Immature natural killer cell (primary cell): ENCODE data around the gene RASGRF2. TPM values are rescaled to one million over a fixed set of nuclear protein-coding genes. Genes with fewer than 3 reads are reported as not detected.
"Not testable (repeated sequence)": the region's sequence is repeated elsewhere in the genome, so short reads cannot be mapped to it uniquely, and the experiment has no call there.

Source experiments
- DNase-seq, 3 donors: peaks; one replicate each; pipeline ENCODE4 v3.0.0; 2022; ENCODE audit warnings: mixed read lengths in 1 of 3
- H3K27ac Mint-ChIP-seq, 6 donors: one replicate each; pipeline ENCODE4 v1.8.0; 2020; ENCODE audit warnings: mixed read lengths in 6 of 6, mild to moderate bottlenecking in 5 of 6, inconsistent platforms in 4 of 6, moderate library complexity in 3 of 6
- H3K27me3 Mint-ChIP-seq, 3 donors: one replicate each; pipeline ENCODE4 v1.8.0; 2020 to 2021; ENCODE audit warnings: low read depth in 3 of 3, mild to moderate bottlenecking in 3 of 3, mixed read lengths in 3 of 3, moderate library complexity in 3 of 3, inconsistent platforms in 1 of 3
- H3K36me3 Mint-ChIP-seq, 3 donors: one replicate each; pipeline ENCODE4 v1.8.0; 2020; ENCODE audit warnings: mixed read lengths in 3 of 3, inconsistent platforms in 2 of 3, mild to moderate bottlenecking in 2 of 3
- H3K4me1 Mint-ChIP-seq, 2 donors: one replicate each; pipeline ENCODE4 v1.8.0; 2020; ENCODE audit warnings: inconsistent platforms in 2 of 2, mild to moderate bottlenecking in 2 of 2, mixed read lengths in 2 of 2, moderate library complexity in 1 of 2
- H3K4me3 Mint-ChIP-seq, 5 donors: one replicate each; pipeline ENCODE4 v1.8.0; 2020; ENCODE audit warnings: mild to moderate bottlenecking in 5 of 5, mixed read lengths in 5 of 5, inconsistent platforms in 3 of 5, moderate library complexity in 3 of 5
- H3K9me3 Mint-ChIP-seq, 6 donors: one replicate each; pipeline ENCODE4 v1.8.0; 2020; ENCODE audit warnings: mild to moderate bottlenecking in 6 of 6, mixed read lengths in 6 of 6, inconsistent platforms in 4 of 6, moderate library complexity in 3 of 6
- polyA plus RNA-seq, 3 donors: library from polyadenylated mRNA; unstranded; fragments of 300-500 nt; fragmentation: Illumina TruSeq; gene quantifications; one replicate each; pipeline ENCODE4 v1.2.3, GENCODE V29; 2021

The RASGRF2 gene
- polyA plus RNA-seq, 3 donors from 2014 or later = 0.17 to 3.8 (median 1.5) TPM

DNA sequence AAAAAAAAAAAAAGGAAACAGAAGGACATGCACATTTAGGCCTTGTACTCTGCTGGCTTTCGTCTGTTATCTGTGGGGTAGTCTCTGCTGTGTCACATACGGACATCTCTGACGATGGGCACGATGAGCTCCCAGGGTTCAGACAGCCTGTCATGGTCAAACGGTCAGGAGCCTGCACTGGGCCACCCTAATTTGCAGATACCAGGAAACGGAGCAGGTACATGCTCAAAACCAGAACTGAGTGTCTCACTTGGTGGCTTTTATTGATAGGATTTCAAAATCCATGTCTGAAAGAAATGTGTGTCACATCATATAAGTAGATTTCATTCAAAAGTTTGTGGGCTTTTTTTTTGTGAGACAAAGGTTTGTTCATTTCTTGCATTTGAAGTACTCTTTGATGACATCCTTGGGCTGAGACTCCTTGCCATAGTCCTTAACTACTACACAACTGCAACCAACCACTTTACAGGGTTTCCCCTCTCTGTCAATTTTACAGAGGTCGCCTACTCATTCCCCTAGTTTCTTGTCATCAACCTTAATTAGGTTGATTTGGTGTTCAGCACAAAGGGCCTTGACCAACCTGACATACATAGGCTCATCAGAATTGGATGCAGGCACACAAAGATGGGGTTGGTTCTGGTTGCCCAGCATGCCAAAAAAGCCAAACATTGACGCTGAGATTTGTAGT lies 281.9 kb downstream of the RASGRF2 start:
- no peaks in the 10 kb centered on the region for H3K9me3 Mint-ChIP-seq
- no peak for DNase-seq
- no peaks in the 10 kb centered on the region for H3K27me3 Mint-ChIP-seq
- no peak overlapping the region for H3K27ac Mint-ChIP-seq
- no peaks in the 10 kb centered on the region for H3K4me1 Mint-ChIP-seq
- H3K36me3 Mint-ChIP-seq = peaks cover 0 to 4% (median 0%) of the 10 kb centered on the region in 3 donors
- no peak overlapping the region for H3K4me3 Mint-ChIP-seq

DNA sequence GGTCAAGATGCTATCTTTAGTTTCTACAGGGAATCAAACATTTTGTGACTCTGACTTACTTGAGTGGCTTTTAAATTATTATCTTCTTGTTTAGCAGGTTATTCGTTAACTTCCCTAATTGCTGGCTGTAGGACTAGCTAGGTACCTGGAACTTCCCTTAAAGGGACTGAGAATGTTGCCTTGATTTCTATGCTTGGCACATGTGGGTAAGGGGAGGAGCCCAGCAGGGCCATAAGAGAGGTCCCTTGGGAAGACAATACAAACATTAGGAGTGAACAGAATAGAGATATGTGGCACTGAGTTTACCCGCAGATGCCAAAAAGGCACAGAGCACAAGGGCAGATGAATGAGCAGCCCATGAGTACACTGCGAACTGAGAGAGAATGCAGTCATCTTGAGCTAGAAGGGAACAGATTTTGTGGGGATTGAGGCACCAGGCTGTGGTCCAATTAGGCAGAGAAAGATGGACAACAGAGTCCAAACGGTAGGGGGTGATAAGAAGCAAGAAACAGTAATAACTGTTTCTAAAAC lies 282.8 kb downstream of the RASGRF2 start:
- no peaks in the 10 kb centered on the region for H3K4me1 Mint-ChIP-seq
- H3K9me3 Mint-ChIP-seq = no peaks in the 10 kb centered on the region
- no peaks in the 10 kb centered on the region for H3K27me3 Mint-ChIP-seq
- H3K27ac Mint-ChIP-seq = peak overlapping the region in 1 of 6 donors; percentile 41
- no peak for DNase-seq
- no peak overlapping the region for H3K4me3 Mint-ChIP-seq
- peaks cover 0 to 4% (median 0%) of the 10 kb centered on the region in 3 donors for H3K36me3 Mint-ChIP-seq

DNA sequence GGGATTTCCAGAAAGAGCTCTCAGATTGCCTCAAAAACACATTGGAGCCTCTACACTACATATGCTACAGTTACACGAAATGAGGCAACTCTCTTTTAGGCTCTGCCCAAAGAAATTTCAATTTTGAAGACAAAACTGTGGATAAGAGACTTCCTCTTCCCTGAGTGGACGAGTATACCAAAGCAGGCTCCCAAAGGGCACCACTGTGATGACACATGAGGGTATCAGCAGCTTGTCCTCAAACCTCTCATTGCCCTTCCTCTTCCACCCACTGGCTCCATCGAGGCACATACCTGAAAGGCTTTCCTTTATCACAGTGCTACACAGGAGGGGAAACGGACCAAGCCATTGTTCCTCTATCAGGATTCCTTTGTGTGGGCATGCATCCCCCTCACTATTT lies 284.3 kb downstream of the RASGRF2 start:
- DNase-seq = no peak
- Mint-ChIP-seq H3K27ac (no peak overlapping the region), H3K4me1 (no peaks in the 10 kb centered on the region), H3K9me3 (no peaks in the 10 kb centered on the region), H3K27me3 (no peaks in the 10 kb centered on the region), H3K36me3 (no peaks in the 10 kb centered on the region), H3K4me3 (no peak overlapping the region)

DNA sequence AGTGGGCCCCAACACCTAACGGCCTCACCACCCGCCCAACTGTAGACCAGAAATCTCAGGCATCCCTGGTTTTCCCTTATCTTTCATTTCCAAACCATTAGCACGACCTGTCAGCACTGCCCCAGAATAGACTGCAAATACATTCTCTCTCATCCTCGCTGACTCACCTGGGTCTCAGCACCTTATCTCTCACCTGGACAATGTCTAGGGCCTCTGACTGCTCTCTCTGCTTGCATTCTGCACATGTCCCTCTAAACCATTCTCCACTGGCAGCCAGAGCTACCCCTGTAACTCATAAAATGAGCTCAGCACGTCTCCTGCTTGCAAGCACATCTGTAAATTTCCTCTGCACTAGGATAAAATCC lies 285.7 kb downstream of the RASGRF2 start:
- DNase-seq = no peak
- no peaks in the 10 kb centered on the region for H3K4me1 Mint-ChIP-seq
- H3K27ac Mint-ChIP-seq = no peak overlapping the region
- H3K36me3 Mint-ChIP-seq = peaks cover 0 to 5% (median 0%) of the 10 kb centered on the region in 3 donors
- H3K9me3 Mint-ChIP-seq = no peaks in the 10 kb centered on the region
- no peak overlapping the region for H3K4me3 Mint-ChIP-seq
- no peaks in the 10 kb centered on the region for H3K27me3 Mint-ChIP-seq

DNA sequence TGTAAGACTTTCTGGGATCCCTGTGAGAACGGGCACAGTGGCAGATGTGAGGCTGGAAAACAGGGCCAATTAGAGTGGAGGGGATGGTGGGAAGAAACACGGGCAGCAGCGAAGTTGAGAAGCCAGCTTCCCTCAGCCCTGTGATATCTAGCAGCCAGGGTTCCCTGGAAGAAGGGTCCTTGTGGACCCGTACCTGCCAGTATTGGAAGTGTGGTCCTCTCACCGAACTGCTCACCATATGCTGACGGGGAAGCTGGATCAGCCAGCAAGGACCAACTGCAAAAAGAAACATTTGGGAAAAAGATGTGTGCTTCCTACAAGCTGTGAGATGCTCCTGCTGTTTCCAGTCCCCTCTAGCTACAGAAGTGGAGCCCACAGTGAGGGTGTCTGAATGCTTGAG lies 286.5 kb downstream of the RASGRF2 start:
- peaks cover 0 to 5% (median 0%) of the 10 kb centered on the region in 3 donors for H3K36me3 Mint-ChIP-seq
- DNase-seq = no peak
- no peak overlapping the region for H3K27ac Mint-ChIP-seq
- no peaks in the 10 kb centered on the region for H3K4me1 Mint-ChIP-seq
- no peaks in the 10 kb centered on the region for H3K27me3 Mint-ChIP-seq
- no peaks in the 10 kb centered on the region for H3K9me3 Mint-ChIP-seq
- no peak overlapping the region for H3K4me3 Mint-ChIP-seq

DNA sequence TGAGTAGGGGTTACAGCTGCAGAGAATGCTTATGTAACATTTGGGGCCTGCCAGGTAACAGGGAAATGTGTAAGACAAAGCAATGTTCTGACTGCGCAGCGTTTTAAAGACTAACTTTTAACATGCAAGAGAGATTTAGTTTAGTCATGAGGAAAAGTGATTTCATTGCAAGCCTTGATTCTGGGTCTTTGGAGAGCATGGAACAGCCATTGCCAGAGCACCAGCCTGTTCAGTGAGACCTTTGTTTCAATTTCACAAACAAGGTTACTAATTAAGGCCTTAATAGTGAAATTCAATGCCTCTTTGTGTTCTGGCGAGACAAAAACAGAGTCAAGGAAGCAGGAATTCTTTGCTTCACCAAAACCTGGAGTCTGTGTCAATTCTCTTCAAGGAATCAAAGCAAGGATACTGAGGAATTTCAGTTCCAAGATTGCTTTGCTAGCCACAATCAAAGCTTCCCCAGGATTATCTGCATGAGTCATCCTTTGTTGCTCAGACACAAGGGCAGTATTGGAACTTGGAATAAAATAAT lies 287.3 kb downstream of the RASGRF2 start:
- Mint-ChIP-seq H3K9me3 (no peaks in the 10 kb centered on the region), H3K27me3 (no peaks in the 10 kb centered on the region), H3K4me3 (no peak overlapping the region), H3K4me1 (no peaks in the 10 kb centered on the region), H3K27ac (no peak overlapping the region), H3K36me3 (peaks cover 0 to 5% (median 0%) of the 10 kb centered on the region in 3 donors)
- DNase-seq = no peak

DNA sequence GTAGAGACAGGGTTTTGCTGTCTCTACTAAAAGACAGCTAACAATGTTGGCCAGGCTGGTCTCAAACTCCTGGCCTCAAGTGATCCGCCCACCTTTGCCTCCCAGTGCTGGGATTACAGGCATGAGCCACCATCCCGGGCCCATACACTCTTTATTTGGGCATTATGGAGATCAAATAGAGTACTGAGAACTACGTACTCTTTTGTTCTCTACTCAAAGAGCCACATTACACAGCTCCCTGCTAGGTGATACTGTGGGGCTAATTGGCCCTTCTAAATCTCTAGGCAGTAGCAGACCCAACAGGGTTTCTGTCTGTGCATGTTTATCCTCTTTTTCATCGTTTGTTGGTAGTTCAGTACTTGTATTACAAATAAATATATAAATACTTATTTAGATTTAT lies 289.1 kb downstream of the RASGRF2 start:
- Mint-ChIP-seq H3K36me3 (peaks cover 0 to 5% (median 0%) of the 10 kb centered on the region in 3 donors), H3K9me3 (no peaks in the 10 kb centered on the region), H3K4me3 (no peak overlapping the region), H3K27me3 (no peaks in the 10 kb centered on the region), H3K4me1 (no peaks in the 10 kb centered on the region), H3K27ac (no peak overlapping the region)
- DNase-seq = no peak

DNA sequence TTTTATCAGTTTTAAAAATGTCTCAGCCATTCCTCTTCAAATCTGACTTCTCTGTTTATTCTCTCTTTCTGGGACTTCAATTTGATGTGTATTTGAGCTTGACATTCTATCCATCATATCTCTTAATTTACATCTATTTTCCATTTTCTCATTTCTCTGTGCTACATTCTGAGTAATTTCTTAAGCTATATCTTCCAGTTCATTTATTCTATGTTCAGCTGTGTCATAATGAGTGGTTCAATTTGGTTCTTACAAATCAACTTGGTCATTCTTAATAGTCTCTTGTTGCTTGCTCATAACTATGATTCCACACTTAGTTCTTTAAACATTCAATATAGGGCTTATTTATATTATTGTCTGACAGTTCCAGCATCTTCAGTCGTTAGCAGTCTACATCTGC lies 289.8 kb downstream of the RASGRF2 start:
- Mint-ChIP-seq H3K9me3 (no peaks in the 10 kb centered on the region), H3K4me1 (no peaks in the 10 kb centered on the region), H3K36me3 (peaks cover 0 to 5% (median 0%) of the 10 kb centered on the region in 3 donors), H3K27ac (no peak overlapping the region), H3K4me3 (no peak overlapping the region), H3K27me3 (no peaks in the 10 kb centered on the region)
- no peak for DNase-seq

DNA sequence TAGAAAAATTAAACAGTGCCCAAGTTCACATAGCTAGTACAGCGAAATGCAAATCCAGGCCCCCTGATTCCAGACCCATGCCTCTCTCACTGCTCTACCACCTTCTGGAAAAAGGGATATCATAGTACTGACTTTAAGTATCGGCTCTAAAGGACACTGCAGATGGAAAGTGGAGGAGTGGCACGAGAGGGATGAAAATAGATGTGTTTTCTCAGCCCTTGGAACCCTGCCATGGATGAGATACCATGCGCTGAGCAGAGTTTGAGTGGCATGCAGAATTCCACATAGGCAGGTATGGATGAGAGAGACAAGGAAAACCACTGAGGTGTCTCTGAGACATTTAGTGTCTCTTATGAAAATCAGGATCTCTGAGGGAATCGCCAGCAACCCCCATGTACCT lies 291.8 kb downstream of the RASGRF2 start:
- peaks cover 0 to 2% (median 0%) of the 10 kb centered on the region in 3 donors for H3K27me3 Mint-ChIP-seq
- no peak overlapping the region for H3K4me3 Mint-ChIP-seq
- no peaks in the 10 kb centered on the region for H3K9me3 Mint-ChIP-seq
- H3K36me3 Mint-ChIP-seq = peaks cover 0 to 5% (median 0%) of the 10 kb centered on the region in 3 donors
- H3K27ac Mint-ChIP-seq = no peak overlapping the region
- DNase-seq = no peak
- peaks cover 0 to 3% of the 10 kb centered on the region in 2 donors for H3K4me1 Mint-ChIP-seq

DNA sequence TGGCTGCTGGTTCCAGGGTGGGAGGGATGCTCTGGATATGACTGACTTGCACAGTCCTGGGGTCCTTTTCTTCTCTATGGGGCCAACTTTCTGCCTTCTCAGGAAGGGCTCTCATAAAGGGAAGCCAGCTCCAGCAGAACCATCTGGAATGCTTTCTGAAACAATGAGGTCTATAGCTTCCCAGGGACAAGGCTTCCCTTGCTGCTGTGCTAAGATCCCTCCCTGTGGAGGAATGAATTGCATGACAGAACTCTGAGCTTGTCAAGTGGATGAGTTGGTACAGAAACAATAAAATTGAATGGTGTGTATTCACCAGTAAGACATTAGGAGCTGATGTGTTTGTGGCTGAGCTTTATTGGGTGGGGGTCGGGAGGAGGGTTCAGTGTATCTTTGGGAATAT lies 292.7 kb downstream of the RASGRF2 start:
- H3K27me3 Mint-ChIP-seq = peaks cover 0 to 2% (median 0%) of the 10 kb centered on the region in 3 donors
- DNase-seq = no peak
- peaks cover 0 to 3% of the 10 kb centered on the region in 2 donors for H3K4me1 Mint-ChIP-seq
- no peak overlapping the region for H3K4me3 Mint-ChIP-seq
- H3K27ac Mint-ChIP-seq = no peak overlapping the region
- H3K9me3 Mint-ChIP-seq = no peaks in the 10 kb centered on the region
- peaks cover 0 to 7% (median 0%) of the 10 kb centered on the region in 3 donors for H3K36me3 Mint-ChIP-seq

DNA sequence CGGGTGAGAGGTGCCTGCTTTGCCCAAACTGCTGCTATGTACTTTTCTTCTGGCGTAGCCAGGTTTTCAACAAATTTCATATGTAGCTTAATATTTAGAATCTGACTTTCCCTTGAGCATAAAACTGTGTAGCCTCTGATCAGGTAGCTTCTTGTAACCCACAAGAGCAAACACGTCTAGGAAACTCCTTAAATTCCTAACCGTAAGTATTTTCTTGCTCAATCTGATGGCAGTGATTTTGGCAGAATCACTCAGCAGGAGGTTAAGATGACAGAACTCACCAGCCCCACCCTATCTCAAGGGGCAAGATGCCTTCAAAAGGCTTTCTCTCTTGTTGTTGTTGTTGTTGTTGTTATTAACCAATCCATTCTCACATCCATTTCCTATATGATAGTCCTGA lies 293.7 kb downstream of the RASGRF2 start:
- Mint-ChIP-seq H3K9me3 (peaks cover 0 to 2% (median 0%) of the 10 kb centered on the region in 6 donors), H3K27ac (no peak overlapping the region), H3K27me3 (peaks cover 0 to 2% (median 0%) of the 10 kb centered on the region in 3 donors), H3K4me3 (no peak overlapping the region), H3K4me1 (peaks cover 0 to 3% of the 10 kb centered on the region in 2 donors), H3K36me3 (peaks cover 0 to 7% (median 0%) of the 10 kb centered on the region in 3 donors)
- no peak for DNase-seq

DNA sequence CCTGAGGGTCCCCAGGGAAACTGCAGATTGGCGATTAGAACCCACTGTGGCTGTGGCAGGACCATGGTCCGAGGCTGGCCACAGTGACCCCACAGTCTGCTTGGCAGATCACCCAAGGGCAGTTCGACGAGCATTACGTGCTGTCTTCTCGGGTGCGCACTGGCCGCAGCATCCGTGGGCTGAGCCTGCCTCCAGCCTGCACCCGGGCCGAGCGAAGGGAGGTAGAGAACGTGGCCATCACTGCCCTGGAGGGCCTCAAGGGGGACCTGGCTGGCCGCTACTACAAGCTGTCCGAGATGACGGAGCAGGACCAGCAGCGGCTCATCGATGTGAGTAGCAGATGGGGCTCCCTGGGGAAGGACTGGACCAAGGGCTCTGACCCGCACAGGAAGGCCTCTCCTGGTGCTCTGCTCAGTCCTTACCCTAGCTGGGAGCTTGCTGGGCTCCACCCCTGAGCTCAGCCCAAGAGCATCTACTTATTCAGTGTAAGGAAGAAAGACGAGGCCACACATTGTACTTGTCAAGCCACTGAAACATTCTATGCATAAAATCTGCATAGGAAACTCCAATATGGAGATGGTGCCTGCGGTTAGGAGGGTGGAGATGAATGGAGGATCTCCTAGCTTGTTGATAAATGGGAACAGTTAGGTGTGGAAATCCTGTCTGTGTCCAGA lies 294.9 kb downstream of the RASGRF2 start:
- Mint-ChIP-seq H3K9me3 (peaks cover 3 to 6% (median 4%) of the 10 kb centered on the region in 6 donors), H3K27ac (no peak overlapping the region), H3K27me3 (peaks cover 0 to 2% (median 0%) of the 10 kb centered on the region in 3 donors), H3K4me3 (no peak overlapping the region), H3K4me1 (peaks cover 0 to 3% of the 10 kb centered on the region in 2 donors), H3K36me3 (peaks cover 5 to 9% (median 6%) of the 10 kb centered on the region in 3 donors)
- DNase-seq = no peak

DNA sequence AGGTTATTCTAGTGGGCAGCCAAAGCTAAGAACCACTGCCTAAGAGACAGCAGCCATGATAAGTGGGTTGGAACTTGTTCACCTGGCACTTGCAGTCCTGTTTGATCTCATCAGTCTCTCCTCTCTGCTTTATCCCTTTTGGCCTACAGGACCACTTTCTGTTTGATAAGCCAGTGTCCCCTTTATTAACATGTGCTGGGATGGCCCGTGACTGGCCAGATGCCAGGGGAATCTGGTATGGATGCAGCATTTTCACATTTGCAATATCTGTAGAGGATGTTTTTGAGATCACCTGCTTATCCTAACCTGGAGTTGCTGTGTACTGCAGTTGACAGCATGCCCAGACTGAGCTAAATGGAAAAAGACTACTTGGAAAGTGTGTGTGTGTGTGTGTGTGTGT lies 296.6 kb downstream of the RASGRF2 start:
- no peak for DNase-seq
- H3K27ac Mint-ChIP-seq = no peak overlapping the region
- peaks cover 8 to 17% (median 15%) of the 10 kb centered on the region in 3 donors for H3K36me3 Mint-ChIP-seq
- H3K4me3 Mint-ChIP-seq = no peak overlapping the region
- H3K4me1 Mint-ChIP-seq = peaks cover 0 to 3% of the 10 kb centered on the region in 2 donors
- H3K27me3 Mint-ChIP-seq = peaks cover 0 to 2% (median 1%) of the 10 kb centered on the region in 3 donors
- peaks cover 7 to 15% (median 10%) of the 10 kb centered on the region in 6 donors for H3K9me3 Mint-ChIP-seq

DNA sequence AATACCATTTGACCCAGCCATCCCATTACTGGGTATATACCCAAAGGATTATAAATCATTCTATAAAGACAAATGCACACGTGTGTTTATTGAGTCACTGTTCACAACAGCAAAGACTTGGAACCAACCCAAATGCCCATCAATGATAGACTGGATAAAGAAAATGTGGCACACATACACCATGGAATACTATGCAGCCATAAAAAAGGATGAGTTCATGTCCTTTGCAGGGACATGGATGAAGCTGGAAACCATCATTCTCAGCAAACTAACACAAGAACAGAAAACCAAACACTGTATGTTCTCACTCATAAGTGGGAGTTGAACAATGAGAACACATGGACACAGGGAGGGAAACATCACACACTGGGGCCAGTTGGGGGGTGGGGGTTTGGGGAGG lies 302.6 kb downstream of the RASGRF2 start:
- Mint-ChIP-seq H3K4me1 (peaks cover 10 to 13% of the 10 kb centered on the region in 2 donors), H3K36me3 (peaks cover 18 to 23% (median 19%) of the 10 kb centered on the region in 3 donors), H3K9me3 (peaks cover 11 to 25% (median 17%) of the 10 kb centered on the region in 6 donors)
- not testable (repeated sequence) for H3K4me3 Mint-ChIP-seq, H3K27ac Mint-ChIP-seq, H3K27me3 Mint-ChIP-seq, DNase-seq
